ENCODE data around the gene B4GAT1. TPM values are rescaled to one million over a fixed set of nuclear protein-coding genes. Genes with fewer than 3 reads are reported as not detected.

The B4GAT1 gene
- polyA plus RNA-seq, 2 of the 4 experiments (the other 2 are of a cell fraction), result 11.0 to 18.0 TPM

Small RNA genes within 50 kb of the gene (small RNA-seq; reads per million reads assigned to genes)
- gene RF00017 (0 reads per million in 6 experiments), gene RNU1-84P (0 to 10.7 (median 0.14) reads per million in 6 experiments)

Other genes with a start within 250 kb of the B4GAT1 start
- 13.7 and 13.8 TPM in 2 replicates for gene KLC2, start 89.9 kb downstream of the B4GAT1 start, polyA plus RNA-seq (2011; rRNA removed)
- gene KLC2, start 89.9 kb downstream of the B4GAT1 start, polyA plus RNA-seq (2017; fragmentation: RNase III; extraction: RNeasy Plus Mini Kit Qiagen cat#74134 plus additional on column Dnase treatment), result 35.1 to 35.8 TPM (median 35.2 TPM) in 3 replicates
- gene RAB1B, start 79.0 kb downstream of the B4GAT1 start, polyA plus RNA-seq (2011; rRNA removed), result 87.8 and 104 TPM in 2 replicates
- gene RAB1B, start 79.0 kb downstream of the B4GAT1 start, polyA plus RNA-seq (2017; fragmentation: RNase III; extraction: RNeasy Plus Mini Kit Qiagen cat#74134 plus additional on column Dnase treatment), result 141 to 149 TPM (median 147 TPM) in 3 replicates
- gene CNIH2, start 69.5 kb downstream of the B4GAT1 start, polyA plus RNA-seq (2011; rRNA removed), result 0.95 and 0.98 TPM in 2 replicates
- gene CNIH2, start 69.5 kb downstream of the B4GAT1 start, polyA plus RNA-seq (2017; fragmentation: RNase III; extraction: RNeasy Plus Mini Kit Qiagen cat#74134 plus additional on column Dnase treatment), result 1.1 to 1.5 TPM (median 1.3 TPM) in 3 replicates
- gene YIF1A, start 58.5 kb downstream of the B4GAT1 start, polyA plus RNA-seq (2011; rRNA removed), result 99.7 and 132 TPM in 2 replicates
- gene YIF1A, start 58.5 kb downstream of the B4GAT1 start, polyA plus RNA-seq (2017; fragmentation: RNase III; extraction: RNeasy Plus Mini Kit Qiagen cat#74134 plus additional on column Dnase treatment), result 79.7 to 91.3 TPM (median 82.0 TPM) in 3 replicates
- gene TMEM151A, start 55.7 kb downstream of the B4GAT1 start, polyA plus RNA-seq (2011; rRNA removed), result 0.44 and 0.62 TPM in 2 replicates
- gene TMEM151A, start 55.7 kb downstream of the B4GAT1 start, polyA plus RNA-seq (2017; fragmentation: RNase III; extraction: RNeasy Plus Mini Kit Qiagen cat#74134 plus additional on column Dnase treatment), result 1.3 to 1.8 TPM (median 1.6 TPM) in 3 replicates
- gene CD248, start 30.6 kb downstream of the B4GAT1 start, polyA plus RNA-seq (2011; rRNA removed), result 0.03 TPM in 1 of 2 replicates, not detected in the other
- gene CD248, start 30.6 kb downstream of the B4GAT1 start, polyA plus RNA-seq (2017; fragmentation: RNase III; extraction: RNeasy Plus Mini Kit Qiagen cat#74134 plus additional on column Dnase treatment), result not detected in 3 replicates
- 2.0 and 2.3 TPM in 2 replicates for gene RIN1, start 11.2 kb downstream of the B4GAT1 start, polyA plus RNA-seq (2011; rRNA removed)
- 9.3 to 10.6 TPM (median 9.7 TPM) in 3 replicates for gene RIN1, start 11.2 kb downstream of the B4GAT1 start, polyA plus RNA-seq (2017; fragmentation: RNase III; extraction: RNeasy Plus Mini Kit Qiagen cat#74134 plus additional on column Dnase treatment)
- gene BRMS1, start 2.5 kb downstream of the B4GAT1 start, polyA plus RNA-seq (2011; rRNA removed), result 47.4 and 56.2 TPM in 2 replicates
- 87.5 to 90.8 TPM (median 89.9 TPM) in 3 replicates for gene BRMS1, start 2.5 kb downstream of the B4GAT1 start, polyA plus RNA-seq (2017; fragmentation: RNase III; extraction: RNeasy Plus Mini Kit Qiagen cat#74134 plus additional on column Dnase treatment)
- gene SLC29A2, start 24.1 kb upstream of the B4GAT1 start, polyA plus RNA-seq (2011; rRNA removed), result 2.6 and 3.9 TPM in 2 replicates
- gene SLC29A2, start 24.1 kb upstream of the B4GAT1 start, polyA plus RNA-seq (2017; fragmentation: RNase III; extraction: RNeasy Plus Mini Kit Qiagen cat#74134 plus additional on column Dnase treatment), result 4.3 to 7.6 TPM (median 6.4 TPM) in 3 replicates
- gene NPAS4, start 73.4 kb upstream of the B4GAT1 start, polyA plus RNA-seq (2011; rRNA removed), result not detected in 2 replicates
- 0.03 TPM in 1 of 3 replicates, not detected in the others for gene NPAS4, start 73.4 kb upstream of the B4GAT1 start, polyA plus RNA-seq (2017; fragmentation: RNase III; extraction: RNeasy Plus Mini Kit Qiagen cat#74134 plus additional on column Dnase treatment)
- gene MRPL11, start 91.2 kb upstream of the B4GAT1 start, polyA plus RNA-seq (2011; rRNA removed), result 62.9 and 70.1 TPM in 2 replicates
- gene MRPL11, start 91.2 kb upstream of the B4GAT1 start, polyA plus RNA-seq (2017; fragmentation: RNase III; extraction: RNeasy Plus Mini Kit Qiagen cat#74134 plus additional on column Dnase treatment), result 71.9 to 73.8 TPM (median 73.5 TPM) in 3 replicates
- 2.3 and 2.7 TPM in 2 replicates for gene PELI3, start 119.3 kb upstream of the B4GAT1 start, polyA plus RNA-seq (2011; rRNA removed)
- gene PELI3, start 119.3 kb upstream of the B4GAT1 start, polyA plus RNA-seq (2017; fragmentation: RNase III; extraction: RNeasy Plus Mini Kit Qiagen cat#74134 plus additional on column Dnase treatment), result 4.4 to 5.7 TPM (median 5.6 TPM) in 3 replicates
- gene DPP3, start 132.8 kb upstream of the B4GAT1 start, polyA plus RNA-seq (2011; rRNA removed), result 52.2 TPM in 2 replicates
- gene DPP3, start 132.8 kb upstream of the B4GAT1 start, polyA plus RNA-seq (2017; fragmentation: RNase III; extraction: RNeasy Plus Mini Kit Qiagen cat#74134 plus additional on column Dnase treatment), result 70.5 to 71.7 TPM (median 71.1 TPM) in 3 replicates
- 12.5 and 14.7 TPM in 2 replicates for gene BBS1, start 163.0 kb upstream of the B4GAT1 start, polyA plus RNA-seq (2011; rRNA removed)
- gene BBS1, start 163.0 kb upstream of the B4GAT1 start, polyA plus RNA-seq (2017; fragmentation: RNase III; extraction: RNeasy Plus Mini Kit Qiagen cat#74134 plus additional on column Dnase treatment), result 10.9 to 13.4 TPM (median 12.5 TPM) in 3 replicates
- gene ZDHHC24, start 198.4 kb upstream of the B4GAT1 start, polyA plus RNA-seq (2011; rRNA removed), result 8.4 and 8.6 TPM in 2 replicates
- 6.8 to 9.3 TPM (median 8.7 TPM) in 3 replicates for gene ZDHHC24, start 198.4 kb upstream of the B4GAT1 start, polyA plus RNA-seq (2017; fragmentation: RNase III; extraction: RNeasy Plus Mini Kit Qiagen cat#74134 plus additional on column Dnase treatment)
- 0.03 TPM in 1 of 2 replicates, not detected in the other for gene ACTN3, start 199.3 kb upstream of the B4GAT1 start, polyA plus RNA-seq (2011; rRNA removed)
- not detected in 3 replicates for gene ACTN3, start 199.3 kb upstream of the B4GAT1 start, polyA plus RNA-seq (2017; fragmentation: RNase III; extraction: RNeasy Plus Mini Kit Qiagen cat#74134 plus additional on column Dnase treatment)
- gene CTSF, start 221.0 kb upstream of the B4GAT1 start, polyA plus RNA-seq (2011; rRNA removed), result 19.2 and 29.1 TPM in 2 replicates
- gene CTSF, start 221.0 kb upstream of the B4GAT1 start, polyA plus RNA-seq (2017; fragmentation: RNase III; extraction: RNeasy Plus Mini Kit Qiagen cat#74134 plus additional on column Dnase treatment), result 23.0 to 32.1 TPM (median 29.8 TPM) in 3 replicates
- 0.47 and 0.54 TPM in 2 replicates for gene CCDC87, start 245.4 kb upstream of the B4GAT1 start, polyA plus RNA-seq (2011; rRNA removed)
- 0.56 to 0.68 TPM (median 0.65 TPM) in 3 replicates for gene CCDC87, start 245.4 kb upstream of the B4GAT1 start, polyA plus RNA-seq (2017; fragmentation: RNase III; extraction: RNeasy Plus Mini Kit Qiagen cat#74134 plus additional on column Dnase treatment)
- gene CCS, start 245.6 kb upstream of the B4GAT1 start, polyA plus RNA-seq (2011; rRNA removed), result 17.2 and 18.3 TPM in 2 replicates
- 40.3 to 48.2 TPM (median 46.5 TPM) in 3 replicates for gene CCS, start 245.6 kb upstream of the B4GAT1 start, polyA plus RNA-seq (2017; fragmentation: RNase III; extraction: RNeasy Plus Mini Kit Qiagen cat#74134 plus additional on column Dnase treatment)